Measurements from ENCODE around the gene GNG14.

GRCh38 chr19:12664406-12665280 lies 23.2 kb upstream of the GNG14 start:
- TF ChIP-seq CTCF (IDR thresholded peaks at IDR 0.05) (no peak), POLR2A (IDR thresholded peaks at IDR 0.05) (no peak)
